Uterus (tissue), 2 donors: ENCODE data around the gene RNASE11.
"Not testable (repeated sequence)": the region's sequence is repeated elsewhere in the genome, so short reads cannot be mapped to it uniquely, and the experiment has no call there.

ENCODE experiments used
- CTCF ChIP-seq, 4 experiments: fragments of 200-600 bp in 2 of 4; fragments of 450-650 bp in 2 of 4; sonication (generic) in 2 of 4; IDR thresholded peaks; one replicate each; pipeline ENCODE4 v1.5.1; 2016 to 2019; ENCODE audit warnings: antibody characterized with exemption in 4 of 4, mild to moderate bottlenecking in 2 of 4, moderate library complexity in 1 of 4
- POLR2A ChIP-seq, 2 donors: fragments of 450-650 bp; IDR thresholded peaks; one replicate each; pipeline ENCODE4 v1.6.1; 2016; ENCODE audit warnings: antibody characterized with exemption in 2 of 2, mild to moderate bottlenecking in 1 of 2, moderate library complexity in 1 of 2

DNA sequence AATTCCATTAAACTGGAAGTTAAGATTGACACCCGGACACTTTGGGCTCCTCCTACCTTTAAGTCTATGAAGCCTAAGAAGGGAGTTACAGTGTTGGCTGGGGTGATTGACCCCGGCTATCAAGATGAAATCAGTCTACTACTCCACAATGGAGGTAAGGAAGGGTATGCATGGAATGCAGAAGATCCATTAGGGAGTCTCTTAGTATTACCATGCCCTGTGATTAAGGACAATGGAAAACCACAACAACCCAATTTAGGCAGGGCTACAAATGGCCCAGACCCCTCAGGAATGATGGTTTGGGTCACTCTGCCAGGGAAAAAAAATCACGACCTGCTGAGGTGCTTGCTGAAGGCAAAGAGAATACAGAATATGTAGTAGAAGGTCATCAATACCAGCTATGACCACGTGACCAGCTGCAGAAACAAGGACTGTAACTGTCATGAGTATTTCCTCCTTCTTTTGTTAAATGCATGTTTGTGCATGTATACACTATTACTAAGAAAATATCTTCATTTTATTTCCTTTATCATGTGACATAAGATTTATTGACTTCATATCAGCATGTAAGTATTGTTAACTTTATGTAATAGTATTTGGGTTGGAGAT is 15.3 kb downstream of the RNASE11 start:
- not testable (repeated sequence) for TF ChIP-seq CTCF, POLR2A (IDR thresholded peaks at IDR 0.05)
